SH-SY5Y (cell line): ENCODE measurements around the gene OR2AG1.

Experiments
- GATA2 ChIP-seq: IDR thresholded peaks from 2 replicates; pipeline ENCODE4 v1.6.1; 2011; ENCODE audit warnings: mild to moderate bottlenecking, low read depth, low read length
- GATA3 ChIP-seq: IDR thresholded peaks from 2 replicates; pipeline ENCODE4 v1.6.1; 2011; ENCODE audit warnings: low read depth, mild to moderate bottlenecking, low read length, moderate library complexity

The OR2AG1 gene

DNA sequence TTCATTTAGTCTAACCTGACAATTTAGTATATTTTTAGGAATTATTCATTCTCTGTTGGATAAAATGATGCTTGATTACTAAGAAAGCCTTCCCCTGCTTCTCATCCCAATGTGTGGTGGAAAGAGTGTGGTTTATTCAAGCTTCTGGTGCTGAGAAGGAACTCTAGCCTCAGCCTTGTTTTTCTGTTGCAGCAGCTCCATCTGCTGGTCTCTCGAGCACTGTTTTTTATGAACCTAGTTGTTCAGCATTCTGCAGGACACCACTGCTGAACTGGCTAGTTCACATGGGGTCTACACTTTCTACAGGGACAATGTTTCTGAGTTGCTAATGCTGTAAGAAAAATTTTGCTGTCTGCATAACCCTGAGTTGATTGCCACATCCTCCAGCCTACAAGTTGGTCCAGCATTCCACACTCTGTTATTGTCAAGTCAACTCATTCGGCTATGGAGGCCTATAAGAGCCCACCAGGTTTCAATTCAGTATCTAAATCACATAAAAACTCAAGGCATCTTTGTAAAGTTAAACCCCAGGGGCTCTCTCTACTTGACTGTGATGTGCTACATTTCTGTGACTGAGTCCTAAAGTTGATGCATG is 25.4 kb upstream of the OR2AG1 start:
- TF ChIP-seq GATA3 (no peak), GATA2 (no peak)

DNA sequence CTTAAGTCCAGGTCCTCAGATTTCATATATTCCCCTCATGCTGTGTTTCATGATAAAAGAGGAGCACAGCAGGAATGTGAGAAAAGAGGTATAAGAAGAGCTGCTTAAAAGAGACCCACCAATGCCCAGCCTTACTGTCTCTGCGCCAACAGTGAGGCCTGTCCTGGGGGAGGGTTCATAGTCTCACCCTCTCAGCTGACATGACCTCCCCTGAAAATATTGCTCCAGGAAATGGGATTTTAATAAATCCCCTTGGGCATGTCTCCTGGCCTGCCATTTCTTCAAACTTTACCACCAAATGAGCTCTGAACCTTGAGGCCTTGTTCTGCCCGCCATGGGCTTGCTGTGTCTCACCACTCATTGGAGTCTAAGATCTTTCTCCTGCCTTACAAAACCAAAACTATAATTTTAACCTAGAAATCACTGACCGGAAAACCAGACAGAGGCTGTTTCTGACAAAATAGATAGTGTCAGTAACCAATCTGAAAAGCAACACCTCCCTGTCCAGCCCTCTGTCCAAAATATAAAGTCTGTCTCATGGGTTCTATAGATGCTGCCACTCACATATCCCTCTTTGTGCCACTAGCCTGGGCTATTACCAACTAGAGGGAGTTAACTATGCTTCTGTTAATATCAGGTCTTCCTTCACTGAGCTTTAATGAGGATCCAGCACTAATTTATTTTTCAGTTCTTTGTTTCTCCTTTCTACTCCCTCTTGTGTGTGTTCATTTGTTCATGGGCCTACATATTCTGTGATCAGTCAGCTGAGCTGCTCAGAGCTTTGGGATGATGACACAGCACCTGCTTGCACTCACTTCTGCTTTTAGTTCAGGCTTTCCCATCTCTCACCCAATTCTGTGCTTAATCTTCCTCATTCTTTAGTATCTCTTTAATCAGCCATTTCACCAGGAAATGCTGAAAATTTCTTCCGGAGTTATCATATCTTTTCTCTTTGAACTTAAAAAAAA is 10.6 kb upstream of the OR2AG1 start, which contains the start of gene OR2AG2:
OR2AG2 (minus strand) TSS at position 51 of the 968 bp plus-strand sequence. CDS start 3,019 bp downstream, outside the sequence.
- TF ChIP-seq GATA2 (no peak), GATA3 (no peak)

DNA sequence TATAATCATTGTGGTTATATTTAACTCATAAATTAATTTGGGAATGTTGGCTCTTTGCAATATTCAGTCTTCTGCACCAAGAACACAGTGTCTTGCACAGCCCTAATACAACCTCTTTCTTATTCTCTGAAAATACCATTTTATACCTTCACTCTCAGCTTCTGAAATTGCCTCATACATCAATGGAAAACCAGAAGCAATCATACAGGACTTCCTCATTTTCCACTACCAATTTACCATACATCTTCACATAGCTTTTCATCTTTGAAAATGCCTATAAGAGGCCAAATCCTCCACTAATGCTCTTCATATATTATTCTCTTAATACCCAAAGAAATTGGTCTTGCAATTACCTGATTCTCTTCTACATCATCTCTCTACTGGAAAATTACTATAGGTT is 4.3 kb upstream of the OR2AG1 start:
- TF ChIP-seq GATA3, result no peak
- TF ChIP-seq GATA2, result no peak

DNA sequence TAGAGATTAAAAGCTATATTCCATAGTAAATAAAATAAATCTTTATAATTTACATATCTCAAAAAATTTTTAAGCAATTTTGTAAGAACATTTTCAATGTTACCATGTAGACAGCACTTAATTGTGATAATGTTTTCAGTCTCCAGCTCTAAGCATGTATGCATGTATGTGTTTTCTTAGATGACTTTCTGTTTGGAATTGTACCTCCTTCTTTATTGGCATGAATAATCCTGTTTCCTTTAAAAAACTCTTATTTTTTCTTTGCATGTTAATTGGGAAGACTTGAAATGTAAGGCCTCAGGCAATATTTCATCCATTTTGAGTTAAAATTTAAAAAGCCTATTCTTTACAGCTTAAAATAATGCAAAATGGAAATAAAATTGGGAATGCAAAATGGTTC is 2.0 kb upstream of the OR2AG1 start:
- TF ChIP-seq GATA2, result no peak
- no peak for TF ChIP-seq GATA3

DNA sequence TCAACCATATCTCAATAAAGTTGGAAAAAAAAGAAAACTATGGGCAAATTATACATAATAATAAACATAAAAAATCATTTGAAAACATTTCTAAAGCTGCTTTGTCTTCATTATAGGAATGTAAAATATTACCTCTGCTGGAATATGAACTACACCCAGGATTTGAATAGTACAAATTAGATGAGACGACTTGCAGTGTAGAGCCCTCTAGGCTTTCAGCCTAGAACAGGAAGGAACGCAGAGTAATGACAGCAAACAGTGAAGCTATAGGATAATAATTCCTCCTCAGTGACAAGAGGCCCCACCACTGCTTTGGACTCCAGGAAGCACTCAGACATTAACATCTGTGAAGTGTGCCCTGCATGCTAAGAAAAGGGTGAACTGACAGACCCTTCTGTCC is 7.7 kb downstream of the OR2AG1 start:
- TF ChIP-seq GATA2 (no peak), GATA3 (no peak)

DNA sequence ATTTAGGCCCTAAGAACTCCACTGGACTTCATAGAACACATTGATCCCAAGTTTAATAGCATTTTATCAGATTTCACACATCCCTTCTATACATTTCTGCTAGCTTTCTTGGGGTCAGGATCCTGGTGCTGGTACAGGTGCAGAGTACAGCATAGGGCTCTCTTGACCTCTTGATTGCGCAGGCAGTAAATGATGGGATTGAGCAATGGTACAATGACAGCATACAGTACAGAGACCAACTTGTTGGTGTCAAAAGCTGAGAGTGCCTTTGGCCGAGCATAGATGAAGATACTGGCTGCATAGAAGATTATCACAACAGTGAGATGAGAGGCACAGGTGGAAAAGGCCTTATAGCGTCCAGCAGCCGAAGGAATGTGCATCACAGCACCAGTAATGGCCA is 11.8 kb downstream of the OR2AG1 start:
- TF ChIP-seq GATA3 (no peak), GATA2 (no peak)

DNA sequence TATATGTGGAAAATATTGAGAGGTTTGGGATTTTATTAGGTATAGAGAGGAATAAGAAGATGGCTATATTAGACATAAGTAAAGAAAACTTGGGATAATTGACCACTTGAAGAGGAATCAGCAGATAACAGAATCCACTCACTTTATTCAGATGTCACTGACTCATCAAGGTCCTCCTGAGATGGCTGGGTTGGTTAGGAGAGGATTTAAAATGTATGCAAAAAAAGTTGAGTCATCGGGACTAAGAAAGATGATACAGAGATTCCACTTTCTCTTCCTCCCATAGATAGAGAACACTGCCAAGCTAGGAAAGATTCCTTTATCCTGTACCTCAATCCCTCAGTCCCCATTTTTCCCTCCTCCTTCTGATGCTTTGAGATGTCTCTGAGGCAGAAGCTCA is 16.6 kb downstream of the OR2AG1 start, which contains the start of gene OR6A2:
OR6A2 (minus strand) TSS at position 288 of the 400 bp plus-strand sequence. CDS start 3,981 bp downstream, outside the sequence.
- TF ChIP-seq GATA3, result no peak

DNA sequence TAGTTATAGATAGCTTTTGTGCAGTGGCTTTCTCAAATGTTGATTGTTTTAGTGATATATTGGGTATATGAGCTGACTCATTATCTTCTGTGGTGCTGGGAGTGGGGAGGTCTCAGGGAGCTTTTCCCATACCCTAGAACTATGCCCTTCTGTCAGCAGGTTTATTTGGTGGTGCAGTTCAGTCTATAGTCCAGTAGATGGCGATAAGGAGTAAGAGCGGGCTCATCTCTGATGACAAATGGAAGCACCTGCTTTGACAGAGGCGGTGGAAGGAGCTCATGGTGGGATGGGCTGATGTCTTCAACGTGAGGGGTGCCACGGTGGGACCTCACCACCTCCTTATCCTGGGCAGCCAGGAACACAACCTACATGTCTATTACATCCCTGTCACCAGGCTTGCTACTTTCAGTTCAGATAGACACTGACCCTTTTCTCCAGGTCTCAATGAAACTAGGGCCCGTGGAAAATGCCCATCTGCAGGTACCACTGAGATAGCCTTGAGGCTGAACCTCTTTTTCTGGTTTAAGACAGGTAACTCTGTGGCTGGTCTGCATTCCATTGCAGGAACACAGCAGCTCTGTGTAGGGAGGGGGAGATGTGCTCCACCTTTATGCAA is 29.7 kb downstream of the OR2AG1 start:
- TF ChIP-seq GATA3, result no peak
- no peak for TF ChIP-seq GATA2

DNA sequence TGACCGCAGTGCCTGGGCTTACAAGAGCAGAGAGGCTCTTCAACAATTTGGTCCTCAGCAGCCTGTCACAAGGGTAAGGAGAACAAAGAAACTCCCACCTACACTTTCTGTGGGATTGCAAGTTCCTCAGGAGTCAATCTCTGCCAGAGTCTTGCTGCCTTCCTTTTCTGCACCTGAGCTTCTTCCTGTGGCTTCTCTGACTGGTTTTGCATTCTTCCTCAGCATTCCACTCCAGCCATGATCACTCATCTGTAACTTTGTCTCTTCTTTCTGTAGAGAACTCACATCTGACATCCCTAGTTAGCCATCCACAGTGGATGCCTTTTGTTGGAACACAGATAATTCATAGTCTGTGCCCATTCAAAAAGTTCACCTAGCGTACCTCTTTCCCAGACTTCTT is 30.8 kb downstream of the OR2AG1 start:
- no peak for TF ChIP-seq GATA3
- no peak for TF ChIP-seq GATA2

DNA sequence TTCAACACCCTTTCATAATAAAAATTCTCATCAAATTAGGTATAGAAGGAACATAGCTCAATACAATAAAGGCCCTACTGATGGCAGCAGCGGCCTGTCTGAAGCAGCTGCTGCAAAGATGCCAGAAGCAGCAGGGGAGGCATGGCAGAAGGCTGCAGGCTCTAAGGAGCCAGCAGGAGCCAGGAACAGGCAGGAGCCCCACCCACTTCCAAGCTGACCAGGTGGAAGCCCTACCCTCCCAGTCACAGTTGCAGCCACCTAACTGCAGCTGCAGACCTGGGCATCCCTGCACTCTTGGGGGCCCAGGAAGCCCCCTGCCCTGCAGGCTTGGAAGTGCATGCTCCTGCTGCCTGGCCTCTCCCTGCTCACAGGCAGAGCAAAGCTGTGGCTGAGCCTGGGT is 34.9 kb downstream of the OR2AG1 start:
- TF ChIP-seq GATA3, result no peak
- no peak for TF ChIP-seq GATA2

DNA sequence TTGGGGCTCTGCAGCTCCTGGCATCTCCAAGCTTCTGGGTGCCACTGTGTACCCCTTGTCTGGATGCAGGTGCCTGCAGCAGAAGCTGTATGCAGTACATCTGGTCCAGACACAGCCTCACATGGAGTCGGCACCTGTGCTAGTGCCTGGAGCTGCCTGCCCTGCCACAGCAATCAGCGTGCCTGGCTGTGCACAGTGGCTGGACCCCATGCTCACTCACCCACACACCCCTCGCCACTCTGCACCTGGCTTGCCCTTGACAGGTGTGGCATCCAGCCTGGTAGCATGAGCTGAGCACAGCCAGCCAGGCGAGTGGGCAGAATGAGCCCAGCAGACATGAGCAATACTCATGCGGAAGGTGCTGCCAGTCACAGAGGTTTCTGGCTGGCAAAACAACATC is 36.1 kb downstream of the OR2AG1 start:
- TF ChIP-seq GATA3 (no peak), GATA2 (no peak)

DNA sequence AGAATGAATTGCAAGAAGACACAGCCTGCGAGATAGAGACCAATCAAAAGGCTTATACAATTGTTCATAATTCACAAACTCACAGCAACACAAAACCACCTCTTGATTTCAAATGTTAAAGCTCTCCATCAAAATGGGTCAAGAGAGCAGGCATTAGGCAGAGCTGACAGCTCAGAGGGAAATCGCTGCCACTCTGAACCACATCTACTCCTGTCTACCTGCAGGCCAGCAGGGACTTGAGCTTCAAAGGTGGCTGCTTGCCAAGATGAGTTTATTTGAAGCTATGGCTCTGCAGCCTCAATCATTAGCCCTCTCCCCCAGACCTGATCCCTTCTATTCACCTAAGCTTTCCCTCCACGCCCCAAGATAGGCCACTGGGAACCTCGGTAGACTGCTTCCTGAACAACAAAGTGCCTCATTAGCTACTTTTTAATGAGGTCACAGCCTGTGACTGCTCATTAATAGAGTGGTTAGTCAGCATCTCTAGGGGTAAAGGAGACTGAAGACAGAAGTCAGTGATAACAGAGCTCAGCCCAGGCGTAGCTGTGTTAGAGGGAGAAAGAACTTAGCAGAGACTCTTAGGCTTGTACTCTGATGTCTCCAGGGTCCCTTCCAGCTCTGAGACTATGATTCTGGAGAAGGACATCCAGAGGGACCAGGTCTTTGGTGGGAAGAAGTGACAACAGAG is 41.5 kb downstream of the OR2AG1 start:
- no peak for TF ChIP-seq GATA3
- TF ChIP-seq GATA2, result no peak

DNA sequence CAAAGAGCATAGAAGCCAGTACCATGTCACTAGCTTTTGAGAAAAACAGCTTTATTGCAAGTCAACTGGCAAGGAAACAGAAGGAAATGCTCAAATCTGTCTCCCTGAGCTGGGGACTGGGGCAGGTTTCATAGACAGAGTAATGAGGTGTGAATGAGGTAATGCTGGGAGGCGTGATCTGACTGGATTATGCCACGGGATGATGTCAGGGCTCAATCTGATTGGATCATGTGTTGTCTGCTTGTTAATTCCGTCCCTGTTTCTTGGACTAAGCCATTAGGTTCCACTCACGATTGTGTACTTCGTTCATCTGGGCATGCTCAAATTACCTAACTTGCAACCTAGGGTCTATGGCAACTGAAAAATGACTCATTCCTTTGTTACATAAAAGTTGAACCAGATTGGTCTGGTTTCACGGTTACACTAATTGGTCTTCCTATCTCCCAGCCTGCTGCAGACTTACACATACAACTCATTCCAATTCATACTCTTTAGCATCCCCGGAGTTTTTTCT is 42.5 kb downstream of the OR2AG1 start:
- TF ChIP-seq GATA2, result no peak
- no peak for TF ChIP-seq GATA3

DNA sequence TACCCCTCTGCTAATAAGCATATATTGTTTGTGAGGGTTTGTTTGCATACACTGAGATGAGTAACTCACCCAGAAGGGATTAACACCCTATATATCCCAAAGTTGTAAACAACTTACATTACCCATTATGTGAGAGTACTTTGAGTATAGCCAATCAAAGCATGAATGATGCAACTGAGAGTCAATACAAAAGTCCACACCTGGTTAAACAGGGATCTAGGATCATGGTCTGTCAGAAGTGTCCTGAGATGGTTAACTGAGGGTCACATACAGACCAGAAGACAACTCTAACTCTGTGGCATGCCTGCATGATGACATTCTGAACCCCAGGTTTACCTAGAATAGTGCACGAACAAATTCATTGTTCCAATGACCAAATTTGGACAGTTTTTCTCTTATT is 45.3 kb downstream of the OR2AG1 start:
- TF ChIP-seq GATA2, result no peak
- TF ChIP-seq GATA3, result no peak
